CD4-positive, alpha-beta T cell treated with Interleukin-15 for 4 hours (primary cell): Measurements from ENCODE around the gene GALE.
A peak's percentile ranks its signal among the peaks of the same experiment; 100 is the strongest.
"Not testable (repeated sequence)": the region's sequence is repeated elsewhere in the genome, so short reads cannot be mapped to it uniquely, and the experiment has no call there.

Experiments used
- DNase-seq: peaks from one replicate; pipeline ENCODE4 v3.0.0-alpha.2; 2020; ENCODE audit warnings: low spot score

The GALE gene

DNA sequence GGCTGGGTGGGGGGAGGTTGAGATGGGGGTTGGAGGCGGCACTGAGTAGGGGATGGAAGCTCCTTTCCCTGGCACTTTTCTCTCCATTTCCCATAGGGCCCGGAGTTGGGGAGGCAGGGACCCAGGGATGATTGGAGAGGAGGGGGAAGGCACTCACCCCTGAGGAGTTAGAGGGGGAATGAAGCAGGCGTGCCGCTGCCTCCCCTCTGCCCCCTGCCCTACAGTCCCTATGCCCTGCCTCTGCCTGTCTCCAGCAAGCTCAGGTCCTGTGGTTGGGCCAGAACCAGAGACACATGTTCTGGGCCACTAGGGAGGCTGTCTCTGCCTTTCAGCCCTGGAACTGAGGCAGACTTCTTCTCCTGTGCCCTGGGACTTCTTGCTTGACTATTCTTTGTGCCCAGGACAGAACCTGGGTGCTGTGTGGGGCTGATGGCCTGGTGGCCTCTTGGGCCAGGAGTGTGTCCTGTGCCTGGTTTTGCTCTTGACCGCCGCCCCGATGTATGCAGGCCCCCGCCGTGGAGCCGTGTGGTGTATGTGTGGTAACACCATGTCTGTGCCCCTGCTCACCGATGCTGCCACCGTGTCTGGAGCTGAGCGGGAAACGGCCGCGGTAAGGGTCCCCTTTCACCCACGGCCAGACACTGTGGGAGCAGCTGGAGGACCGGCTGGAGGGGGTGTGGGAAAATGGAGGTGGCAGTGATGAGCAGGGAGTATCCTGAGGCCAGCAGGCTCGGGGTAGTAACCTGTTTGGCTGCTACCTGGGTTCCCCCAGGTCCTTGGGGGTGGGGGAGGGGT lies 8.2 kb downstream of the GALE start:
- DNase-seq, result no peak

DNA sequence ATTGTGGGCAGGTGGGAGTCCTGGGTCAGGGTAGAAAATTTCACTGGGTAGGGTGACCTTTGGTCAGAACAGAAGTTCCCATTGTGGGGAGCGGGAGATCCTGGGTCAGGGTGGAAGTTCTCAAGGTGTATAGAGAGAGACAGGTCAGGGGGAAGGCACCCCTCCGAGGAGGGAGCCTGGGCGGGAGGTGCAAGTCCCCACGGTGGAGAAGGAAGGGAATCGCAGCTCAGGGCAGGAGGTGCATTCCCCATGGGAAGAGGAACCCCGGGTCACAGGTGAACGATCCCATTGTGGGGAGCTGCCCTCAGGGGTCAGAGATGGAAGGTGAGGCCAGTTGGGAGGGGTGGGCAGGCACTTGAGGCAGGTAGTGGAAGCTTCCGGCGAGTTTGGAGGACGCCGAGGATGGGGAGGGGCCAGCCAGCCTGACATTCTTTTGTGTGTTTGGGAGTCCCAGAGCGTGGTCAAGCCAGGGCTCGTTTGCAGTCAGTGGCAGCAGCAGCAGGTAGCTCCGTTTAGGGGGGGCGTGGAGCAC lies 9.0 kb downstream of the GALE start:
- no peak for DNase-seq

DNA sequence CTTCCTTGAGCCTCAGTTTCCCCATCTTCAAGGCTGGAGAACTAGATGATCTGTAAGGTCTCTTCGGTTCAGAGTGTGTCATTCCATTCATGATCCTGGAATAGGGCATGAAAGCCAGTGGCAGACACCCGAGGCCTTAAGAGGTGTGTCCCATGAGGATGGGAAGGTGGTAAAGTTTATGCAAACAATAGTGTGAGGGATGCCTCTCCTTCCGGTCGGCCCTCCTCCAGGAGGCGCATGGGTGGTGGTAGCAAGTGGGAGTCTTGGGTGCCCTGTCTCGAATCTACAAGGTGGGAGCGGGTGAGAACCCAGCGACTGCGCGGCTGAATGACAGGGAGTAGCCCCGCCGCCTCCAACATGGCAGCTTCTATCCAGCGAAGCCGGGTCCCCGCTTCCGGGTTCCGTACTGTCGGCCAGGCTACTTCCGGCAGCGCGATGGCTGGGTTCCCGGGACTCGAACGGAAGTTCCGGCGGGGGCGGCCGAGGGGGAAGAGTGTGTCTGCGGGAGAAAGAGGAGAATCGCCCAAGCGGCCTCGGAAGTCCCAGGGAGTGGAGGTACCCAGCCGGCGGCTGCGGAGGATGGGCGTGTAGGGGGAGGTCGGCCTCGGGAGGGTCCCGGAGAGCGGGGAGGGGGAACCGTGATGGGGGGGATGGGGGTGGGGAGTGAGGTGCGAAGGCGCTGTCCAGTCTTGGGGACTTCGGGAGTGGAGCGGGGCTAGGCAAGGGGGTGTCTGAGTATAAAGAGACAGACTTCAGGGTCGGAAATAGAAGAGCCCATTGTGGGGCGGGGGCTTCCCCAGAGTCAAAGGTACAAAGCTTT lies 9.6 kb downstream of the GALE start, which contains the start of gene LYPLA2:
Gene LYPLA2, plus strand, starts transcription at position 450 of the 820 bp plus-strand sequence. CDS start 1,538 bp downstream, outside the sequence.
- DNase-seq, result peak; percentile 82

DNA sequence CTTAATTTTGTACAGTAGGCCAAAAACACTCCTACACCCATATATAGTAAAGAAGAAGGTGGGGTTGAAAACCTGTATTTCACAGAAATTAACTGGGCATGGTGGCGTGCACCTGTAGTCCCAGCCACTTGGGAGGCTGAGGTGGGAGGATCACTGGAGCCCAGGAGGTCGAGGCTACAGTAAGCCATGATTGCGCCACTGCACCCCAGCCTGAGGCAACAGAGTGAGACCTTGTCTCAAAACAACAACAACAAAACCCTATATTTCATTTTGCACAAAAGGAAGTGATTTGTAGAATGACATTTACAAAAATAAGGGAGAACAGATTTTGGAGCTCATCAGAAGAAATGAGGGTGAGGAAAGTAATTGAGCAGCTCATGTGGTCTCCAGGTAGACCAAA lies 11.9 kb downstream of the GALE start:
- no peak for DNase-seq

DNA sequence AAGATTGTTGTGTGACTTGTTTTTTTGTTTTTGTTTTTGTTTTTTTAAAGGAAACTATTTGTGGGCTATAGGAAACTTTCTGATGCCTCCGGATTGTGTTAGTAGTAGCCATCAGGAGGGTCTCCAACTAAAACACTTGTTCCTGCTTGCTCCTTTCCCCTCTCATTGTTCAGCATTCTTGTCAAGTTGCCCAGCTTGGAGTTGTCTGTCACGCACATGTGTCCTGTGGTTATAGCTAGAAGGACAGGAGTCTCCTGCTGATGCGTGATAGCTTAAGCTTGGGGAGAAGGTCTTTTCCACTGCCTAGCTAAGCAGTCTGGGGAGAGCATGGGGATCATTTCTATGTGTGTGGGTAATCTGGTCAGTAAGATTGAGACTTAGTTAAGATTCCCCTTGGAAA lies 12.9 kb downstream of the GALE start:
- DNase-seq, result no peak

DNA sequence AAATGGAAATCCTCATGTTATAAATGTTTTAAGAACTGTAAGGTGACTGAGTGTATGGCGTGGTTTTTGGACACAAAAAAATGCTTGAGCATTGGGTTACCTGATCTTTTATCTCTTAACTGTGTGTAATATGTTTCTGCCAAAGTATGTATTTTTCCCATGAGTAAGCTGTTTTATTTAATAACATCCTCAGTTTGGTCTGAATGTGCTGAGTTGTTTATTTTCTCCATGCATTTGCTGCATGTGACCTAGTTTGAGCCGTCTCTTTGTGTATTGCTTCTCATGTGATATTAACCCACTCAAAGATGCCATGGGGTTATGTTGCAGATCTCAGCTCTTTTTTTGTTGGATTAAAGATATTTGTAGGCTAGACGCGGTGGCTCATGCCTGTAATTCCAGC lies 15.7 kb downstream of the GALE start:
- no peak for DNase-seq

DNA sequence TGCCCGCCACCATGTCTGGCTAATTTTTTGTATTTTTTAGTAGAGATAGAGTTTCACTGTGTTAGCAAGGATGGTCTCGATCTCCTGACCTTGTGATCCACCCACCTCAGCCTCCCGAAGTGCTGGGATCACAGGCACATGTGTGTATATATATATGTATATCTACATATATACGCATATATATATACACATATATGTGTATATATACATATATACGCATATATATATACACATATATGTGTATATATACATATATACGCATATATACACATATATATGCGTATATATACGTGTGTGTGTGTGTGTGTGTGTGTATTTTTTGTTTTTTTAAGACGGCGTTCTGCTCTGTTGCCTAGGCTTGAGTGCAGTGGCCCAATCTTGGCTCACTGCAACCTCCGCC lies 17.4 kb downstream of the GALE start:
- DNase-seq, result not testable (repeated sequence)

DNA sequence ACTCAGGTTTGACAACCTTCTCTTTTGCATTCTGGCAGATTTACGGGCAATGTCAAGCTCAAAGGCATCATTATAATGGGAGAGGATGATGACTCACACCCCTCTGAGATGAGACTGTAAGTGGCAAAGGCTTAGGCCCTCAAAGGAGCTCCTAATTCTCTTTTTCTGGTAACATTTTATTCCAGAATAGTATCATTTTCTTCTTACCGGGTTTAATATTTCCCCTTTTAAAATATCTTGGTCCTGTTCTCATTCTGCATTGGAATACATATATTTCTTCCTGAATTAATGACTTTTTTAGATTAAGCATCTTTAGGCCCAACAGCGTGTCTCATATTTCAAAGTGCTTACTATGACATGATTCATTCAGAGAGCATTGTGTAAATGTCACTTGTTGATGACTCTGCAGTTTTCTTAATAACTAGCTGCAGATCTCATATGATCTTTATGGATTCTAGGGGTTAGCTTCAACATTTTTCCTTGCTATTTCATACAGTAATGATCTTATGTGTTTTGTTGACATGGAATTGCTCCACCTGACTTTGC lies 20.7 kb downstream of the GALE start:
- DNase-seq, result no peak

DNA sequence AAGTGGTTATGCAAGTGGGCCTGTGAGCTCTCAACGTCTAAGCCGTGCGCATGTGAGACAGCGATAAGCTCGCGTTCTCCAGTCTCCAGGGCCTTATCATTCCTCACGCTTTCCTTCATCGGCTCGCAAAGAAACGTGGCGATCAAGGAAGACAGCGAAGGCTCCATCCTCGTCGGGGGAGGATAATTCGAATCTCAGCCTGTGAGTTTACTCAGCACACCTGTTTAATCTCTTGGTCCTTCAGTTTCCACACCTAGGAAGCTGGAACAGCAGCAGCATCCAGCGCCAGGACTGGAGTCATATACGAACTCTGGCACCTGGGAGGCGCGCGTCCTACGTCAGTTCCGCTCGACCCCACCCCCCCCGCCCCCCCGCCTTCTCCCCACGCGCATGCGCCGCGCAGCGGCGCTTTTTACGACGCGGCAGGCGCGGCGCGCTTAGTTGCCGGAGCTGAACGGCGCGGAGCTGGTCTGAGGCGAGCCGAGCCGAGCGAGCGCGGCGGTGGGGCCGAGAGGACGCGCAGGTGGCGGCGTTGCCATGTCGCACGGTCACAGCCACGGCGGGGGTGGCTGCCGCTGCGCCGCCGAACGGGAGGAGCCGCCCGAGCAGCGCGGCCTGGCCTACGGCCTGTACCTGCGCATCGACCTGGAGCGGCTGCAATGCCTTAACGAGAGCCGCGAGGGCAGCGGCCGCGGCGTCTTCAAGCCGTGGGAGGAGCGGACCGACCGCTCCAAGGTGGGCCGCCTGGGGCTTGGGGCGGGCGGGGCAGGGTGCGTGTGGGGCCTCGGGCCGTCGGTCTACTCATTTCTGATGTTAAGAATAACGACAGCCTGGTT lies 22.4 kb downstream of the GALE start, which contains the start of gene PITHD1:
Gene PITHD1, plus strand, starts transcription at position 440 of the 836 bp plus-strand sequence. Its CDS starts 98 bp downstream, at position 538.
- peak; percentile 76 for DNase-seq

DNA sequence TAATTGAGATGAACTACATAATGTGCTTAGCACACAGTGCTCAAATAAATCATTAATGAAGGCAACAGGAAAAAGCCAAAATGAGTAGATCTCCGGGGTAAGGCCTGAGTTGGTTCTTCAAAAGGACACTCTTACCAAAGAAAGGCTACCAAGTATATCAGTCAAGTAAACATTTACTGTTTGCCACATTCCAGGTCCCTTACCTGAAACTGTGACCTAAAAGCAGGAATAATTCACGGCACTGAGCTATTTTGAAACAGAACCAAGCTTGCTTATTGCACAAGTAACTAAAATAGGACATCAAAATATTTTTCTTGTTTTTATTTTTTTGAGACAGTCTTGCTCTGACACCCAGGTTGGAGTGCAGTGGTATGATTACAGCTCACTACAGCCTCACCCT lies 24.3 kb downstream of the GALE start:
- DNase-seq, result no peak

DNA sequence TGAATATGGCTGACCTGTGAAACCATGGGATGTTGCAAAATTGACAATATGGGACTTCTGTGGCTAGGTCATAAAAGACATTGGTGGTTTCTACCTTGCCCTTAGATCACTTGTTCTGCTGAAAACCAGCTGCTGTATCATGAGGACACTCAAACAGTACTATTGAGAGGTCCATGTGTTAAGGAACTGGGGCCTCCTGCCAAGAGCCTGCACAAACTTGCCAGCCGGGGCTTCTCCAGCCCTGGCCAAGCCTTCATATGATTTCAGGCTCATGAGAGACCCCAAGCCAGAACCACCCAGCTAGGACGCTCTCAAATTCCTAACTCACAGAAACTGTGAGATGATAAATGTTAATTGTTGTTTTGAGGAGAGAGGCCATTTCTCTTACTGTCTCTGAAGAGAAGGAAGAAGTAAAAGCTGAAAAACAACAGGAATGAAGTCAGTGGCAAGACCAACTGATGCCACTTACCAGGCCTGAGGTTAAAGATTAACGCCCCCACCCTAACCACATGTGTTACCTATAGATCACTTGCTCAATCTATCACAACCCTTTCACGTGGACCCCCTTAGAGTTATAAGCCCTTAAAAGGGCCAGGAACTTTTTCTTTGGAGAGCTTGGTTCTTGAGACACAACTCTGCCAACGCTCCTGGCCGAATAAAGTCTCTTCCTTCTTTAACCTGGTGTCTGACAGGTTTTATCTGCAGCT lies 26.2 kb downstream of the GALE start:
- DNase-seq, result no peak

DNA sequence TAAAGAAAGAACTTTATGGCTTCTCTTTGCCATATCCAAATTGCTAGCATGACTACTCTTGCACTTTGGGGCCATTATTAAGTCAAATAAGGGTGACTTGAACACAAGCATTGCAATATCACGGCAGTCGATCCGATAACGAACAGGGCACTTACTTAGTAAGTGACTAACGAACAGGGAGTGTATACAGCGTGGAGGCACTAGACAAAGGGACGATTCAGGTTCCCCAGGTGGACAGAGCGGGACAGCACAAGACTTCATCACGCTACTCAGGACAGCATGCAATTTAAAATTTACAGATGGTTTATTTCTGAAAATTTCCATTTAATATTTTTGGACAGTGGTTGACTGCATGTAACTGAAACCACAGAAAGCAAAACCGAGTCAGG lies 27.7 kb downstream of the GALE start:
- no peak for DNase-seq

DNA sequence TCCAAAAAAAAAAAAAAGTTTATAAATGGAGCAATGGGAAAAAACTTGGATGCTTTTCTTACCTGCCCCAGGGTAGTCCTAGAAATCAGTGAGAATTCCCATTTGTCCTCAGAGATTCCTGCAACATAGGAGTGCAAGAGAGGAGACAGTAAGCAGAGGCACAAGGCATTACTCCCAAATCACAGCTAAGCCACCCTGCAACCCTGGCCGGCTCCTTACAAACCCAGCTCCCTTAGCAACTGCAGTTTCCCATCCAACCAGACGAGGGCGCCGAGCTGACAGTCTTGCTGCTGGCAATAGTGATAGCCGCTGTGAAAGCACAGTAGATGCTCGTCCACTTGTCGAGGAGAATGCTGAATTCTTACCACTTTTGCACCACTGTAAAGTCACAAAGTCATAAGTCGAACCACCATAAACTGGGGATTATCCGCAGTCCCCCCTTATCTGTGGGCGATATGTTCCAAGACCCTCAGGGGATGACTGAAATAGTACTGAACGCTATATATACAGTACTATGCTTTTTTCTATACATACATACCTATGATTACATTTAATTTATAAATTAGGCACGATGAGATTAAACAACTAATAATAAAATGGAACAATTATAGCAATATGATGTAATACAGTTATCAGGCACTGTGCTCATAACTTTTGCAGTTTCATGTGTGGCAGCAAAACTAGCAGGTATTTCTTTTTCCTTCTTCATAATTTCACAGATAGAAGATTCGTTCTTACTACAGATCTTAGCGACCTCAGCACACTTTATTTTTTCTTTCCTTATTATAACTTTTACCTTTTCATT lies 28.3 kb downstream of the GALE start:
- DNase-seq, result peak; percentile 88

DNA sequence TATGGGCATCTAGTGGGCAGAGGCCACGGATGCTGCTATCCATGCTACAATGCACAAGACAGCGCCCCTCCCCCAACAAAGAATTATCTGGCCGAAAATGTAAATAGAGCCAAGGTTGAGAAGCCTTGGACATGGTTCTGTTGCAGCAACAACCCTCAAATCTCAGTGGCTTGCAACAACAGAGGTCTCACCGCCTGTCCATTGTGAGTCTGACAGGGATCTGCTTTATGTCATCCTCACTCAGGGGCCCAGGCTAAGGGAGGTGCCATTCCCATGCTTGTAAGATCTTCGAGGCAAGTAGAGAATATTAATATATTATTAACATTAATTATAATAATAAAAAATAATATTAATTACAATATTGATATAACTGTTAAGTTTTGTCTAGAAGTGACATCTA lies 31.8 kb downstream of the GALE start:
- no peak for DNase-seq

DNA sequence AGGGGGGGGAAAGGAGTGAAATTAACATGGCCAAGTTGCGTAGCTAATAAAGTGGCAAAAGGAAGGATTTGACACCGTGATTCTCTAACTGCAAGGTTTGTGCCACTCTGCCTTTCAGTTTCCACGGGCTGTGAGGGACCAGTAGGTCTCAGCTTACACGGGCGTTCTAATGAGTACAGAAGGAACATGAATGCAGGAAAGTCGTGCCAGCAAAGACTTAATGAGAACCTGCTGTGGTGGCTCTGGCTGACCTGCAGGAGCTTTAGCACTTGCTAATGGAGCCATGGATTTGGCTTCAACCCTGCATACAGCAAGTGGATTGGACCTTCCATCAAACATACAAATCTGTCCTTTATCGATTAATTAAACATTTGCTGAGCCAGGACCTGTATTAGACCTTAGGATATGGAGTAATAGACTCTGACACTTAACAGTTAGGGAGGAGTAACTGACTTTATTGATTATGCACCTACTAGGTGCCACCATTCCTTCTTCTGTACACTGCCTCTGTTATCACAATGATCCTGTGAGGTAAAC lies 37.4 kb downstream of the GALE start:
- DNase-seq, result no peak

DNA sequence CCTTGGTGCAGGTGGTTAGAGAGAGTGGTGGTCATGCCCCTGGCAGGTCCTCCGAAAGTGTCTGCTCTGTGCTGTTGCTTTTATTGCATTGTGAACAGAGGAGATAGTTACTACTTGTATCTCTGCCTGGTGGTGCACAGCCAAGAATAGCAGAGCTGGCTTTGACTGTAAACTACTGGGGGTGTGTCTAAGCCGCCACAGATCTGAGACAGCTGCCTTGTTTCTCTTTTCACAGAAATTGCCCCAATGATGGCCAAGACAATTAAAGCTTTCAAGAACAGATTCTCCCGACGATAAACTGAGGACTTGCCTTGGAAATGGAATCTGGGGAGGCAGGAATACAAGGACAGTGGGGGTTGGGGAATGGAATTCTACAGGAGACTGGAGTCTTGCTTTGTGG lies 41.3 kb downstream of the GALE start:
- DNase-seq, result no peak

DNA sequence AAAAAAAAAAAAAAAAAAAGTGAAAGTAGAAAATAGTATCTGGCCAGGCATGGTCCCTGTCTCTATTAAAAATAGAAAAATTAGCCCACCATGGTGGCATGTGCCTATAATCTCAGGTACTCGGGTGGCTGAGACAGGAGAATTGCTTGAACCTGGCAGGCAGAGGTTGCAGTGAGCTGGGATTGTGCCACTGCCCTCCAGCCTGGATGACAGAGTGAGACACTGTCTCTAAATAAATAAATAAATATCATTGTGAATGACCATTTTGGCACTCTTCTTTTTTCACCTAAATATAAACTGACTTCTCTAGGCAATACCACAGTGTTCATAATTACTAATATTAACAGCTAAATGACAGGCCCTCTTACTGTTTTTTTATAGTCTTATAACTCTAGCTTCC lies 42.7 kb downstream of the GALE start:
- DNase-seq, result no peak

DNA sequence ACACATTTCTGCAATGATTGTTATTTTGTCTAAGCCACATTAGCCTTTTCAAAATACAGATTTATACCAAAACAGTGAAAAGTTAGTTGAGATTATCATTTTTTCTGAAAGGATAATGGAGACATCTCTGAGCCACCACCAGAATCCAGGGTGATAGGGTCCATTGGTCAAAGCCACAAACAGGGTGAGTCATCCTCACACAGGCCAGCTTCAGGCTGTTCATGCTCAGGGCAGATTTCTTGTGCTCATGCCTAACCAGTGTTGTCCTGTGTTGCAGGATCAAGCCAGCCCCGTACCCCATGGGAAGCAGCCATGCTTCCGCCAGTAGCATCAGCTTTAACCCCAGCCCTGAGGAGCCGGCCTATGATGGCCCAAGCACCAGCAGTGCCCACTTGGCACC lies 43.9 kb downstream of the GALE start:
- DNase-seq, result no peak

DNA sequence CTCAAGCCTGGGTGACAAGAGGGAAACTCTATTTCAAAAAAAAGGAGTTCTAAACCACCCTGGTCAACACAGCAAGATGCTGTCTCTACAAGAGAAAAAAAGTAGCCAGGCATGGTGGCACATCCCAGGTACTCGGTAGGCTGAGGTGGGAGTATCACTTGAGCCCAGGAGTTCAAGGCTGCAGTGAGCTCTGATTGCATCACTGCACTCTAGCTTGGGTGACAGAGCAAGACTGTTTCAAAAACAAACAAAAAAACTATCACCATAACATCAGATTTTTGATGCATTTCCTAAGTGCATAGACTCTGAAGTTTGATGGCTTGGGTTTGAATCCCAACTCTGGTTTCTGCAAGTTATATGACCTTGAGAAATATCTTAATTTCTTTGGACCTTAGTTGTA lies 47.6 kb downstream of the GALE start:
- DNase-seq, result no peak

DNA sequence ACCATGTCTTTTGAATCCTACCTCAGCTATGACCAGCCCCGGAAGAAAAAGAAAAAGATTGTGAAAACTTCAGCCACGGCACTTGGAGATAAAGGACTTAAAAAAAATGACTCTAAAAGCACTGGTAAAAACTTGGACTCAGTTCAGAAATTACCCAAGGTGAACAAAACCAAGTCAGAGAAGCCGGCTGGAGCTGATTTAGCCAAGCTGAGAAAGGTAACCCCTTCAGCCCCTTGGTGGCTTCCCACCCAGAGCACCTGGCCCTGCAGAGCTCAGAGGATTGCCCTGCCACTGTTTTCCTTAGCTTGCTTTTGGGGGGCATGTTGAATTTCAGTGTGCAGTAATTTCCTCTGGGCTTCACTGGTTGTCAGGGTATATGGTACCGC lies 48.7 kb downstream of the GALE start:
- DNase-seq, result no peak
